GM12878 (cell line): ENCODE measurements around the gene CANT1. TPM values are rescaled to one million over a fixed set of nuclear protein-coding genes. Genes with fewer than 3 reads are reported as not detected.

Experiments
- ATAC-seq: fragments of 200-7000 bp; cut with Tn5 transposase; 3 replicates; pipeline ENCODE4 v1.9.1; 2020; ENCODE audit warnings: mild to moderate bottlenecking, moderate library complexity
- BruUV-seq: library from RNA; stranded (reverse); fragments of 400-500 nt; replicated peaks from 2 replicates; lab custom pipeline; 2021; lab: Mats Ljungman, UMichigan
- CTCF ChIA-PET: fragments of 300-600 bp; sonication (Branson Sonifier 250); formaldehyde crosslinking; extraction: SDS; loops from one replicate; lab custom pipeline; 2021; ENCODE audit warnings: inconsistent platforms; lab: Yijun Ruan, JAX
- POLR2A ChIA-PET: fragments of 350-600 bp; formaldehyde crosslinking; extraction: SDS; loops from one replicate; lab custom pipeline; 2021; ENCODE audit warnings: inconsistent platforms; lab: Charles Lee
- RAD21 ChIA-PET: fragments of 300-600 bp; sonication (Branson Sonifier 250); formaldehyde crosslinking; loops from one replicate; lab custom pipeline; 2023; ENCODE audit warnings: antibody characterized with exemption; ENCODE audit not compliant: unreplicated experiment; lab: Charles Lee
- SMC1A ChIA-PET: fragments of 300-600 bp; sonication (Branson Sonifier 250); formaldehyde crosslinking; loops from one replicate; lab custom pipeline; 2023; ENCODE audit not compliant: unreplicated experiment, uncharacterized antibody; lab: Charles Lee
- DNase-seq: peaks from one replicate; pipeline ENCODE4 v3.0.0-alpha.2; 2011; ENCODE audit warnings: low read depth, low spot score
- FAIRE-seq: peaks from 3 replicates; lab custom pipeline; 2011; peaks lifted over from hg19 to GRCh38; lab: Jason Lieb, UNC
- H2AFZ ChIP-seq: 2 replicates; pipeline ENCODE4 v1.6.0; 2011; ENCODE audit warnings: low read depth, low read length, control low read depth; ENCODE audit not compliant: control insufficient read depth
- H3K27ac ChIP-seq: 2 replicates; pipeline ENCODE4 v1.5.1; 2011; ENCODE audit warnings: control low read depth; ENCODE audit not compliant: control insufficient read depth, insufficient read depth
- H3K27me3 ChIP-seq, 2 experiments: replicated peaks in 1 of 2; 2 replicates each; pipeline versions ENCODE4 v1.6.0 to v1.6.1; 2011; ENCODE audit warnings: low read length in 1 of 2; ENCODE audit not compliant: control insufficient read depth in 2 of 2, insufficient read depth in 2 of 2
- H3K36me3 ChIP-seq, 2 experiments: 2 replicates each; pipeline ENCODE4 v1.5.1; 2011; ENCODE audit warnings: low read length in 1 of 2; ENCODE audit not compliant: control insufficient read depth in 2 of 2, insufficient read depth in 2 of 2
- H3K4me1 ChIP-seq: 2 replicates; pipeline ENCODE4 v1.6.1; 2011; ENCODE audit warnings: mild to moderate bottlenecking, low read length, moderate library complexity, mixed read lengths; ENCODE audit not compliant: control insufficient read depth, insufficient read depth
- H3K4me2 ChIP-seq: 2 replicates; pipeline ENCODE4 v1.6.0; 2011; ENCODE audit warnings: control low read depth; ENCODE audit not compliant: control insufficient read depth, insufficient read depth
- H3K4me3 ChIP-seq: fragments of 200-600 bp; sonication (generic); 2 replicates; pipeline ENCODE4 v1.5.1; 2016
- H3K79me2 ChIP-seq: 2 replicates; pipeline ENCODE4 v1.6.0; 2011; ENCODE audit warnings: low read length; ENCODE audit not compliant: control insufficient read depth, insufficient read depth
- H3K9ac ChIP-seq: 2 replicates; pipeline ENCODE4 v1.8.0; 2011; ENCODE audit warnings: low read length, control low read depth, mixed read lengths; ENCODE audit not compliant: control insufficient read depth, insufficient read depth
- H3K9me3 ChIP-seq: replicated peaks from 3 replicates; pipeline ENCODE4 v1.5.1; 2011; ENCODE audit warnings: mild to moderate bottlenecking, low read length; ENCODE audit not compliant: control insufficient read depth, insufficient read depth
- H4K20me1 ChIP-seq: 2 replicates; pipeline ENCODE4 v1.6.0; 2011; ENCODE audit not compliant: control insufficient read depth, insufficient read depth
- RAD21 ChIP-seq: IDR thresholded peaks from 2 replicates; pipeline ENCODE4 v1.6.1; 2011; ENCODE audit warnings: mild to moderate bottlenecking, low read depth, low read length, moderate library complexity; ENCODE audit not compliant: insufficient read depth
- WGBS: methylation state at CpG from one replicate; pipeline ENCODE4 v1.1.6; 2016; ENCODE audit warnings: low lambda C conversion rate; ENCODE audit not compliant: insufficient replicate concordance, insufficient coverage; ENCODE audit errors: missing lambda C conversion rate; 5-methylcytosine and 5-hydroxymethylcytosine counted together
- in situ Hi-C: fragments of 300-500 bp; cut with MboI; formaldehyde crosslinking; loops from 9 replicates; pipeline ENCODE4 v1.14.3; 2018; ENCODE audit warnings: mixed read lengths
- intact Hi-C: fragments of 100-400 bp; cut with micrococcal nuclease; formaldehyde crosslinking; loops from one replicate; pipeline ENCODE4 v1.14.2; 2022; ENCODE audit not compliant: unreplicated experiment
- polyA plus RNA-seq, 11 experiments: library from polyadenylated mRNA; depleted of rRNA in 4 of 11; unstranded in 6 of 11; stranded (reverse) in 5 of 11; fragments of >200 nt; fragmentation: Nextera tagmentation in 4 of 11; fragmentation: Illumina TruSeq in 1 of 11; extraction: Ambion mirVana in 4 of 11; extraction: Trizol in 1 of 11; gene quantifications; 1 replicate in 1 of 11; 2 replicates in 10 of 11; pipeline versions ENCODE4 v1.2.1 to v1.2.3, GENCODE V29; 2011 to 2016; ENCODE audit warnings: inconsistent platforms in 2 of 11, missing spikeins in 2 of 11, low read depth in 1 of 11
- total RNA-seq, 4 experiments: library from RNA; depleted of rRNA in 3 of 4; stranded (reverse); fragments of >200 nt in 3 of 4; fragmentation: Illumina TruSeq in 1 of 4; extraction: Trizol in 1 of 4; gene quantifications; 2 replicates each; pipeline versions ENCODE4 v1.2.1 to v1.2.3, GENCODE V29; 2013 to 2021
- TF ChIP-seq, protein P1 (sequence below), 3 experiments: IDR thresholded peaks in 2 of 3; conservative IDR thresholded peaks in 1 of 3; 2 replicates each; pipeline ENCODE4 v1.5.1; 2011; ENCODE audit warnings: low read depth in 3 of 3, low read length in 3 of 3, mild to moderate bottlenecking in 3 of 3, control low read depth in 2 of 3, moderate library complexity in 2 of 3, inconsistent platforms in 1 of 3, mixed read lengths in 1 of 3; ENCODE audit not compliant: control insufficient read depth in 2 of 3, insufficient read depth in 1 of 3; ENCODE audit errors: extremely low read depth in 1 of 3
- TF ChIP-seq, protein P2 (sequence below): IDR thresholded peaks from 2 replicates; pipeline ENCODE4 v1.6.1; 2011; ENCODE audit warnings: low read depth, mild to moderate bottlenecking, low read length, moderate library complexity, borderline replicate concordance; ENCODE audit errors: extremely low read depth
- TF ChIP-seq, protein P3 (sequence below): IDR thresholded peaks from 2 replicates; pipeline ENCODE4 v1.6.1; 2011; ENCODE audit warnings: mild to moderate bottlenecking, low read depth, low read length, moderate library complexity; ENCODE audit not compliant: insufficient replicate concordance

Gene CANT1
- total and polyA plus RNA-seq, 10 of the 15 experiments (the other 5 are each of a cell fraction or from before 2014, with no cell fraction given): 2.2 to 59.2 (median 20.2) TPM

DNA sequence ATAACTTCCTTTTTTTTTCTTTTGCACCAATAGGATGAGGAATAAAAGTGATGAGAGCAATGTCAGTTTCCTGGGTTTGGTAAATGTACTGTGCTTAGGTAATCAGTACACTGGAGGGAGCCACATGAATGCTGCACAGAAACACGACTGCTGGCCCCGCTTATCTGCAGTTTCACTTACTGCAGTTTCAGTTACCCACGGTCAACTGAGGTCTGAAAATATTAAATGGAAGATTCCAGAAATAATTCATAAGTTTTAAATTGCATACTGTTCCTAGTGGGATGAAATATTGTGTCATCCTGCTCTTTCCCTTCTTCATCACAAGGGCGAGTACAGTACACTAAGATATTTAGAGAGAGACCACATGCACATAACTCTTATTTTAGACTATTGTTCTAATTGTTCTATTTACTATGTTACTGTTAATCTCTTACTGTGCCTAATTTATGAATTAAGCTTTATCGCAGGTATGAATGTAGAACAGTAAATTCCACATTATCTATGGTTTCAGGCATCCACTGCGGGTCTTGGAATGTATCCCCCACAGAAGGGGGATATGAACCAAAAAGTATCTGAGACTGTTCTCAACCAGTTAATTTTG is 23.4 kb downstream of the CANT1 start:
- DNase-seq: no peak
- no peak overlapping the region for H3K27ac ChIP-seq
- peak overlapping the region; percentile 3 for H2AFZ ChIP-seq
- FAIRE-seq: peak; percentile 95
- ChIA-PET RAD21 (interaction anchor here (1.7 kb wide), 1 partner anchor 97 kb away, joined by 3 read pairs; no protein-coding TSS in a partner anchor), SMC1A (no interaction called here), CTCF (interaction anchor here (0.6 to 2.1 kb wide), 6 partner anchors 10 to 120 kb away, joined by 3 to 9 read pairs (median 3); no protein-coding TSS in a partner anchor), POLR2A (no interaction called here)
- H3K4me2 ChIP-seq: peak overlapping the region; percentile 57
- H4K20me1 ChIP-seq: no peaks in the 10 kb centered on the region
- H3K36me3 ChIP-seq: peaks cover 0 to under 1% of the 10 kb centered on the region in 2 experiments; a peak in 2 of 4 replicates
- no peak overlapping the region for H3K9ac ChIP-seq
- H3K79me2 ChIP-seq: no peaks in the 10 kb centered on the region
- in situ Hi-C loops (no loop called here), intact Hi-C loops (no loop called here)
- H3K27me3 ChIP-seq: no peaks in the 10 kb centered on the region
- TF ChIP-seq, protein P1, sequence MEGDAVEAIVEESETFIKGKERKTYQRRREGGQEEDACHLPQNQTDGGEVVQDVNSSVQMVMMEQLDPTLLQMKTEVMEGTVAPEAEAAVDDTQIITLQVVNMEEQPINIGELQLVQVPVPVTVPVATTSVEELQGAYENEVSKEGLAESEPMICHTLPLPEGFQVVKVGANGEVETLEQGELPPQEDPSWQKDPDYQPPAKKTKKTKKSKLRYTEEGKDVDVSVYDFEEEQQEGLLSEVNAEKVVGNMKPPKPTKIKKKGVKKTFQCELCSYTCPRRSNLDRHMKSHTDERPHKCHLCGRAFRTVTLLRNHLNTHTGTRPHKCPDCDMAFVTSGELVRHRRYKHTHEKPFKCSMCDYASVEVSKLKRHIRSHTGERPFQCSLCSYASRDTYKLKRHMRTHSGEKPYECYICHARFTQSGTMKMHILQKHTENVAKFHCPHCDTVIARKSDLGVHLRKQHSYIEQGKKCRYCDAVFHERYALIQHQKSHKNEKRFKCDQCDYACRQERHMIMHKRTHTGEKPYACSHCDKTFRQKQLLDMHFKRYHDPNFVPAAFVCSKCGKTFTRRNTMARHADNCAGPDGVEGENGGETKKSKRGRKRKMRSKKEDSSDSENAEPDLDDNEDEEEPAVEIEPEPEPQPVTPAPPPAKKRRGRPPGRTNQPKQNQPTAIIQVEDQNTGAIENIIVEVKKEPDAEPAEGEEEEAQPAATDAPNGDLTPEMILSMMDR (IDR thresholded peaks at IDR 0.05 in 2 of 3, conservative IDR thresholded peaks at IDR 0.05 in 1 of 3; ENCODE audit: control insufficient read depth in 2 of 3, extremely low read depth in 1 of 3, insufficient read depth in 1 of 3, low read depth in 3 of 3, low read length in 3 of 3): peak; percentile 32 to 51 (median 42); a peak in 4 of 6 replicates
- TF ChIP-seq, protein P2, sequence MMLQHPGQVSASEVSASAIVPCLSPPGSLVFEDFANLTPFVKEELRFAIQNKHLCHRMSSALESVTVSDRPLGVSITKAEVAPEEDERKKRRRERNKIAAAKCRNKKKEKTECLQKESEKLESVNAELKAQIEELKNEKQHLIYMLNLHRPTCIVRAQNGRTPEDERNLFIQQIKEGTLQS: no peak
- TF ChIP-seq RAD21: peak; percentile 33; the same call in 1 of the 2 replicates
- TF ChIP-seq, protein P3, sequence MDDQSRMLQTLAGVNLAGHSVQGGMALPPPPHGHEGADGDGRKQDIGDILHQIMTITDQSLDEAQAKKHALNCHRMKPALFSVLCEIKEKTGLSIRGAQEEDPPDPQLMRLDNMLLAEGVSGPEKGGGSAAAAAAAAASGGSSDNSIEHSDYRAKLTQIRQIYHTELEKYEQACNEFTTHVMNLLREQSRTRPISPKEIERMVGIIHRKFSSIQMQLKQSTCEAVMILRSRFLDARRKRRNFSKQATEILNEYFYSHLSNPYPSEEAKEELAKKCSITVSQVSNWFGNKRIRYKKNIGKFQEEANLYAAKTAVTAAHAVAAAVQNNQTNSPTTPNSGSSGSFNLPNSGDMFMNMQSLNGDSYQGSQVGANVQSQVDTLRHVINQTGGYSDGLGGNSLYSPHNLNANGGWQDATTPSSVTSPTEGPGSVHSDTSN: no peak
- H3K4me3 ChIP-seq: no peak overlapping the region
- BruUV-seq: no TSS peak
- WGBS: 8% methylated on average over 6 of the region's 6 CpGs
- peaks cover 10% of the 10 kb centered on the region; the same call in 1 of the 2 replicates for H3K4me1 ChIP-seq
- no peaks in the 10 kb centered on the region for H3K9me3 ChIP-seq
- ATAC-seq: peak; percentile 86
